ENCODE results near the gene COPZ2. TPM values are rescaled to one million over a fixed set of nuclear protein-coding genes. Genes with fewer than 3 reads are reported as not detected.
A peak's percentile ranks its signal among the peaks of the same experiment; 100 is the strongest.

The COPZ2 gene
- total RNA-seq, 4 donors from 2014 or later: 9.7 to 17.2 (median 12.5) TPM

DNA sequence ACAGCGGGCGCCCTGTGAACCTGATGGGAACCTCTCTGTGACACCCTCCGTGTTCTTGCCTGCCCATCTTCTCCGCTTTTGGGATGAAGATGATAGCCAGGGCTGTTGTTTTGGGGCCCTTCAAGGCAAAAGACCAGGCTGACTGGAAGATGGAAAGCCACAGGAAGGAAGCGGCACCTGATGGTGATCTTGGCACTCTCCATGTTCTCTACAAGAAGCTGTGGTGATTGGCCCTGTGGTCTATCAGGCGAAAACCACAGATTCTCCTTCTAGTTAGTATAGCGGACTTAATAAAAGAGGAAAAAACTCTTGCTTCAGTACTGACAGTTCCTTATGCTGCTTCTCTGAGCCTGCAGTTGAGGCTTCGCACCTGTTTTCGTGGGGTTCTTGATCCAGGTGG is 56.1 kb downstream of the COPZ2 start:
- Histone ChIP-seq H3K4me3 (no peak overlapping the region), H3K36me3 (peaks cover 69% of the 10 kb centered on the region), H3K27ac (no peak overlapping the region), H3K9me3 (no peaks in the 10 kb centered on the region), H3K4me1 (peaks cover 7% of the 10 kb centered on the region), H3K27me3 (no peaks in the 10 kb centered on the region)
- 93% methylated on average over 9 of the region's 9 CpGs for WGBS
- TF ChIP-seq CTCF (IDR thresholded peaks at IDR 0.05) (no peak), POLR2A (IDR thresholded peaks at IDR 0.05) (no peak), POLR2AphosphoS5 (IDR thresholded peaks at IDR 0.05) (no peak), EP300 (IDR thresholded peaks at IDR 0.05) (no peak)
- no peak for DNase-seq (ENCODE audit: low spot score in 2 of 2)

DNA sequence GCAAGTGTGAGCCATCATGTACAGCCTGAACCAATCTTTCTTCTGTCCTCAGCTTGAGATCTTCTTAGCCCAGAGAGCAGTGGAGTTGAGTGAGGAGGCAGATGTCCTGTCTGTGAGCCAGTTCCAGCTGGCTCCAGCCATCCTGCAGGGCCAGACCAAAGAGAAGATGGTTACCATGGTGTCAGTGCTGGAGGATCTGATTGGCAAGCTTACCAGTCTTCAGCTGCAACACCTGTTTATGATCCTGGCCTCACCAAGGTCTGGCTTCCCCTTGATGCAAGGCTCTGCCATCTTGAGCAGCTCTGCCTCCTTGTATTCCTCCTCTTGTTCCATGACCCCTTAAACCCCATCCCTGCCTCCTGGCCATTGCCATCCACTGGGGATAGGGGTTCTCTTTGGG is 57.1 kb downstream of the COPZ2 start:
- Histone ChIP-seq H3K36me3 (peaks cover 78% of the 10 kb centered on the region), H3K27me3 (no peaks in the 10 kb centered on the region), H3K27ac (no peak overlapping the region), H3K4me3 (no peak overlapping the region), H3K4me1 (peaks cover 7% of the 10 kb centered on the region), H3K9me3 (no peaks in the 10 kb centered on the region)
- no peak for TF ChIP-seq EP300 (IDR thresholded peaks at IDR 0.05)
- TF ChIP-seq POLR2A (IDR thresholded peaks at IDR 0.05): no peak
- TF ChIP-seq POLR2AphosphoS5 (IDR thresholded peaks at IDR 0.05): no peak
- TF ChIP-seq CTCF (IDR thresholded peaks at IDR 0.05): no peak
- DNase-seq (ENCODE audit: low spot score in 2 of 2): no peak

DNA sequence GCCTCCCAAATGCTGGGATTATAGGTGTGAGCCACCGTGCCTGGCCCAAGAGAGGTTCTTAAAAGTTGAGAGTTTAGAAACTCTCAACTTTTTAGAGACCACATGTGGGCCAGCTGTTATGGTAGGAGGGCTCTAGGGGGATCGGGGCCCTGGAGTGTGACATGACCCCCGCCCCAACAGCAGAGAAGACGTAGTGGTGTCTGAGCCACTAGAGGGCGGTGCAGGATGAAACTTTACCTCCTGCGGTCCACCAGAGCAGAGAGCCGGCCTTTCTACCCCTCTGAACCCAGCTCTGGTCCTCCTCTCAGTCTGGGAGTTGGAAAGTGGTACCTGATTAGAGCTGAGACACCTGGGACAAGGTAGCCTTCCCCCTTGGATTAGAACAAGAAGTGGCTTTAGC is 59.3 kb downstream of the COPZ2 start:
- DNase-seq (ENCODE audit: low spot score in 2 of 2): no peak
- H3K4me3 ChIP-seq: no peak overlapping the region
- no peak overlapping the region for H3K27ac ChIP-seq
- H3K36me3 ChIP-seq: peaks cover 100% of the 10 kb centered on the region
- WGBS: 25% methylated on average over 7 of the region's 7 CpGs
- H3K9me3 ChIP-seq: no peaks in the 10 kb centered on the region
- H3K4me1 ChIP-seq: peaks cover 7% of the 10 kb centered on the region
- TF ChIP-seq POLR2A (IDR thresholded peaks at IDR 0.05) (no peak), CTCF (IDR thresholded peaks at IDR 0.05) (peak; percentile 48 to 61), POLR2AphosphoS5 (IDR thresholded peaks at IDR 0.05) (no peak), EP300 (IDR thresholded peaks at IDR 0.05) (no peak)
- H3K27me3 ChIP-seq: no peaks in the 10 kb centered on the region

Other genes starting within 250 kb of the COPZ2 start
- gene OSBPL7, start 216.0 kb downstream of the COPZ2 start, total RNA-seq: 1 to 10 TPM; 1.3 to 2.0 (median 1.6) TPM
- 10 to 100 TPM; 27.7 to 33.8 (median 31.2) TPM for gene MRPL10, start 206.3 kb downstream of the COPZ2 start, total RNA-seq
- gene LRRC46, start 206.1 kb downstream of the COPZ2 start, total RNA-seq: not detected
- 10 to 100 TPM; 22.3 to 46.4 (median 34.7) TPM for gene SCRN2, start 196.5 kb downstream of the COPZ2 start, total RNA-seq
- 10 to 100 TPM in 3 of 4 donors, 1 to 10 TPM in 1; 6.6 to 29.3 (median 19.9) TPM for gene SP6, start 186.6 kb downstream of the COPZ2 start, total RNA-seq
- gene SP2, start 141.6 kb downstream of the COPZ2 start, total RNA-seq: 10 to 100 TPM in 2 of 4 donors, 1 to 10 TPM in 2; 6.9 to 12.7 (median 9.8) TPM
- 10 to 100 TPM; 14.6 to 33.6 (median 24.7) TPM for gene PNPO, start 96.2 kb downstream of the COPZ2 start, total RNA-seq
- 10 to 100 TPM; 11.4 to 27.1 (median 21.8) TPM for gene PRR15L, start 79.9 kb downstream of the COPZ2 start, total RNA-seq
- 100 to 1,000 TPM; 100 to 296 (median 142) TPM for gene CDK5RAP3, start 66.7 kb downstream of the COPZ2 start, total RNA-seq
- 100 to 1,000 TPM in 2 of 4 donors, 10 to 100 TPM in 2; 89.9 to 250 (median 138) TPM for gene NFE2L1, start 10.6 kb upstream of the COPZ2 start, total RNA-seq
- 10 to 100 TPM; 18.4 to 27.5 (median 22.3) TPM for gene CBX1, start 63.7 kb upstream of the COPZ2 start, total RNA-seq
- 10 to 100 TPM in 3 of 4 donors, 1 to 10 TPM in 1; 8.4 to 16.4 (median 13.1) TPM for gene SNX11, start 70.0 kb upstream of the COPZ2 start, total RNA-seq

All from suprapubic skin (tissue), 4 donors.